Endothelial cell of umbilical vein (primary cell): ENCODE measurements around the gene SNN. TPM values are rescaled to one million over a fixed set of nuclear protein-coding genes. Genes with fewer than 3 reads are reported as not detected.

Experiments
- BruUV-seq: library from RNA; stranded (reverse); fragments of 400-500 nt; replicated peaks from 2 replicates; lab custom pipeline; 2021; lab: Mats Ljungman, UMichigan
- CTCF ChIA-PET: fragments of 300-600, 350-600 bp; sonication (Branson Sonifier 250); formaldehyde crosslinking; loops from one replicate; lab custom pipeline; 2021; ENCODE audit warnings: antibody characterized with exemption, inconsistent platforms; lab: Charles Lee
- POLR2A ChIA-PET: fragments of 300-600, 350-600 bp; sonication (Branson Sonifier 250); formaldehyde crosslinking; loops from one replicate; lab custom pipeline; 2021; ENCODE audit warnings: antibody characterized with exemption, inconsistent platforms; lab: Charles Lee
- DNase-seq: peaks from one replicate; pipeline ENCODE4 v3.0.0-alpha.2; 2011; ENCODE audit warnings: low read depth, low spot score
- FAIRE-seq: peaks from 2 replicates; lab custom pipeline; 2011; peaks lifted over from hg19 to GRCh38; lab: Jason Lieb, UNC
- H2AFZ ChIP-seq: 2 replicates; pipeline ENCODE4 v1.6.0; 2012; ENCODE audit warnings: low read depth, low read length, control low read depth, inconsistent platforms
- H3K27ac ChIP-seq: 2 replicates; pipeline ENCODE4 v1.5.1; 2011; ENCODE audit warnings: low read depth, mild to moderate bottlenecking, control low read depth, low read length, moderate library complexity; ENCODE audit not compliant: insufficient read depth
- H3K27me3 ChIP-seq, 2 experiments: 2 replicates each; pipeline versions ENCODE4 v1.6.0 to v1.6.1; 2011; ENCODE audit warnings: low read length in 2 of 2, mixed read lengths in 1 of 2; ENCODE audit not compliant: control insufficient read depth in 2 of 2, insufficient read depth in 2 of 2
- H3K36me3 ChIP-seq, 2 experiments: 2 replicates in 1 of 2; 3 replicates in 1 of 2; pipeline ENCODE4 v1.5.1; 2011; ENCODE audit warnings: low read length in 2 of 2, mild to moderate bottlenecking in 1 of 2, moderate library complexity in 1 of 2; ENCODE audit not compliant: control insufficient read depth in 2 of 2, insufficient read depth in 2 of 2; ENCODE audit errors: extremely low read depth in 1 of 2
- H3K4me1 ChIP-seq: 3 replicates; pipeline ENCODE4 v1.5.1; 2011; ENCODE audit warnings: mild to moderate bottlenecking, low read length; ENCODE audit not compliant: control insufficient read depth, insufficient read depth; ENCODE audit errors: extremely low read depth
- H3K4me2 ChIP-seq: 2 replicates; pipeline ENCODE4 v1.6.1; 2011; ENCODE audit warnings: low read length, control low read depth, mixed read lengths; ENCODE audit not compliant: insufficient read depth
- H3K4me3 ChIP-seq, 3 experiments: fragments of 200-600 bp in 1 of 3; sonication (generic), shearing (Covaris generic) in 1 of 3; replicated peaks in 1 of 3; 2 replicates each; pipeline ENCODE4 v1.5.1; 2011 to 2016; ENCODE audit warnings: control low read depth in 3 of 3, low read length in 3 of 3, mild to moderate bottlenecking in 2 of 3, inconsistent platforms in 1 of 3, low read depth in 1 of 3, moderate library complexity in 1 of 3; ENCODE audit not compliant: insufficient read depth in 1 of 3
- H3K79me2 ChIP-seq: 2 replicates; pipeline ENCODE4 v1.6.0; 2012; ENCODE audit warnings: low read length, inconsistent platforms; ENCODE audit not compliant: control insufficient read depth, insufficient read depth
- H3K9ac ChIP-seq: replicated peaks from 2 replicates; pipeline ENCODE3; 2011; ENCODE audit warnings: low read length, control low read depth; ENCODE audit not compliant: insufficient read depth; ENCODE audit errors: extremely low read depth
- H3K9me1 ChIP-seq: replicated peaks from 3 replicates; pipeline ENCODE4 v1.6.0; 2011; ENCODE audit warnings: mild to moderate bottlenecking, low read length; ENCODE audit not compliant: control insufficient read depth, insufficient read depth; ENCODE audit errors: extremely low read depth
- H3K9me3 ChIP-seq: replicated peaks from 2 replicates; pipeline ENCODE4 v1.5.1; 2012; ENCODE audit warnings: low read length, inconsistent platforms; ENCODE audit not compliant: control insufficient read depth, insufficient read depth
- H4K20me1 ChIP-seq: replicated peaks from 2 replicates; pipeline ENCODE3; 2011; ENCODE audit warnings: mild to moderate bottlenecking, low read length; ENCODE audit not compliant: control insufficient read depth, insufficient read depth; ENCODE audit errors: extremely low read depth
- CTCF ChIP-seq, 2 donors: IDR thresholded peaks; 1 replicate in 1 of 2; 2 replicates in 1 of 2; pipeline ENCODE4 v1.5.1; 2011; ENCODE audit warnings: low read length in 2 of 2, mild to moderate bottlenecking in 2 of 2, moderate library complexity in 2 of 2, control low read depth in 1 of 2, inconsistent platforms in 1 of 2, low read depth in 1 of 2; ENCODE audit not compliant: insufficient read depth in 1 of 2; ENCODE audit errors: extremely low read depth in 1 of 2
- EZH2 ChIP-seq: IDR thresholded peaks from 2 replicates; pipeline ENCODE4 v1.6.1; 2012; ENCODE audit warnings: borderline replicate concordance, low read depth, mild to moderate bottlenecking, moderate library complexity, low read length, inconsistent platforms; ENCODE audit not compliant: severe bottlenecking
- FOS ChIP-seq: IDR thresholded peaks from 2 replicates; pipeline ENCODE4 v1.6.1; 2011; ENCODE audit warnings: mild to moderate bottlenecking, low read length, moderate library complexity, borderline replicate concordance; ENCODE audit not compliant: insufficient read depth
- GATA2 ChIP-seq: IDR thresholded peaks from 2 replicates; pipeline ENCODE4 v1.7.0; 2011; ENCODE audit warnings: low read depth, mild to moderate bottlenecking, moderate library complexity, mixed read lengths, low read length; ENCODE audit not compliant: insufficient read length, insufficient read depth
- JUN ChIP-seq: IDR thresholded peaks from 2 replicates; pipeline ENCODE4 v1.6.1; 2011; ENCODE audit warnings: borderline replicate concordance, low read depth; ENCODE audit not compliant: insufficient read length, insufficient read depth
- MYC ChIP-seq: IDR thresholded peaks from one replicate; pipeline ENCODE4 v1.6.1; 2011; ENCODE audit warnings: mild to moderate bottlenecking, low read depth, low read length
- POLR2A ChIP-seq: IDR thresholded peaks from 2 replicates; pipeline ENCODE4 v1.6.1; 2012; ENCODE audit warnings: low read depth, mild to moderate bottlenecking, control low read depth, low read length
- POLR2AphosphoS5 ChIP-seq: IDR thresholded peaks from 2 replicates; pipeline ENCODE4 v1.6.1; 2012; ENCODE audit warnings: low read depth, mild to moderate bottlenecking, control low read depth, low read length, moderate library complexity; ENCODE audit not compliant: insufficient read depth
- dilution Hi-C: fragments of 300-500 bp; cut with MboI; formaldehyde crosslinking; loops from one replicate; pipeline ENCODE4 v1.15.0; 2019; ENCODE audit warnings: low sequenced_read_pairs; ENCODE audit not compliant: extremely low pct_ligation_motif_present
- intact Hi-C: fragments of 100-400 bp; cut with micrococcal nuclease; formaldehyde crosslinking; loops from one replicate; pipeline ENCODE4 v1.10.0; 2022
- polyA plus RNA-seq, 4 experiments: library from polyadenylated mRNA; depleted of rRNA in 3 of 4; stranded (reverse) in 3 of 4; unstranded in 1 of 4; fragments of >200 nt; gene quantifications; 2 replicates each; pipeline versions ENCODE4 v1.2.1 to v1.2.3, GENCODE V29; 2011 to 2012; ENCODE audit warnings: missing spikeins in 1 of 4
- total RNA-seq: library from RNA; stranded (reverse); gene quantifications from 2 replicates; pipeline ENCODE4 v1.2.3, GENCODE V29; 2021
- TF ChIP-seq, protein P1 (sequence below): IDR thresholded peaks from 2 replicates; pipeline ENCODE4 v1.6.1; 2011; ENCODE audit not compliant: insufficient read depth, insufficient read length

The SNN gene
- total and polyA plus RNA-seq, 2 donors (not counting 3 experiments of a cell fraction or from before 2014, with no cell fraction given) = 17.7 to 24.1 TPM

DNA sequence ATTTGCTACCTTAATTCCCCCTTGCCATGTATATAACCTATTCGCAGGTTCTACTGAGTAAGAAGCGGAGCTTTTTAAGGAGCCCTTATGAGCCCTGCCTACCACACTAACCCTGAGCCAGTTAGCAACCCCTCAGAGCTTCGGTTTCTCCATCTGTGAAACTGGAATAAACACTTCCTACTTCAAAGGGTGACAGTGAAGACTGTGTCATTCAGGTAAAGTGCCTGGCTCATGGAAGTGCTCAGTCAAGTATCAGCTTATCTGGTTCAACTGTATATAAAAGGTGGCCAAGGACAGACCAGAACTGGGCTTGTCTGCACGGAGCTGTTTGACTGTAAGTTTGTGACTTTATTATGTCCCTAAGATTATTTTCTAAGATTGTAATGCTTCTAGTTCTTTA, 43.4 kb downstream of the SNN start:
- H3K9ac ChIP-seq = no peak overlapping the region
- H3K4me2 ChIP-seq = no peak overlapping the region
- H3K4me3 ChIP-seq = no peak overlapping the region
- dilution Hi-C loops = no loop called here
- no peaks in the 10 kb centered on the region for H3K9me3 ChIP-seq
- BruUV-seq = no TSS peak
- H3K27me3 ChIP-seq = no peaks in the 10 kb centered on the region
- FAIRE-seq = no peak
- POLR2A ChIA-PET = no interaction called here
- no peak for DNase-seq
- CTCF ChIA-PET = interaction anchor here (1.0 to 2.5 kb wide), 5 partner anchors 18 to 315 kb away, joined by 3 to 10 read pairs (median 4); no protein-coding TSS in a partner anchor
- H3K36me3 ChIP-seq = peaks cover 0 to 13% of the 10 kb centered on the region in 2 experiments
- no peaks in the 10 kb centered on the region for H4K20me1 ChIP-seq
- TF ChIP-seq FOS = no peak
- no peak for TF ChIP-seq POLR2A
- TF ChIP-seq CTCF (IDR thresholded peaks at IDR 0.05; ENCODE audit: extremely low read depth in 1 of 2, insufficient read depth in 1 of 2, low read depth in 1 of 2, low read length in 2 of 2) = no peak
- no peak for TF ChIP-seq MYC
- no peak for TF ChIP-seq JUN
- no peak for TF ChIP-seq GATA2
- H3K27ac ChIP-seq = no peak overlapping the region
- no peaks in the 10 kb centered on the region for H3K9me1 ChIP-seq
- H3K4me1 ChIP-seq = no peaks in the 10 kb centered on the region
- H3K79me2 ChIP-seq = peaks cover 2% of the 10 kb centered on the region
- intact Hi-C loops = no loop called here
- no peak overlapping the region for H2AFZ ChIP-seq

DNA sequence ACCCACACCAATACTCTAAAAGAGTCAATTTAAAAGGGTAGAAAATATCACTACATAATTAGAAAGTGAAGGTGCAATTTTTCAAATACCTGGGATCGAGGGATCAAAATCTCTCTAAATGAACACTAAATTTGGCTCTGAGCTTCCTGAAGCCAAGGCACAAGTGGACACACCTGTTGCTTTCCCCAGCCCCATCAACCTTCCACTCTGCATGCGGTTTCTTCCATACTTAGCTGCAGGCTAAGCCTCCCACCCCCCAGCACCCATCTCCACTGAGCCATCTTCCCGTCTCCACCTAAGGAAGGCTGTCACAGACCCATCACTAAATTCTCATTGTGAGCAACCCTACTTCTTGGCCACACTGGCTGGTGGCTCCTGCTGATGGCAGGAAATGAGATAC, 43.9 kb downstream of the SNN start:
- Histone ChIP-seq H3K9me1 (no peaks in the 10 kb centered on the region), H3K79me2 (peaks cover 2% of the 10 kb centered on the region), H3K27ac (no peak overlapping the region), H3K27me3 (no peaks in the 10 kb centered on the region), H3K4me1 (no peaks in the 10 kb centered on the region), H3K4me2 (no peak overlapping the region), H4K20me1 (no peaks in the 10 kb centered on the region), H3K36me3 (peaks cover 0 to 13% of the 10 kb centered on the region in 2 experiments), H3K9ac (no peak overlapping the region), H3K9me3 (no peaks in the 10 kb centered on the region), H3K4me3 (no peak overlapping the region), H2AFZ (no peak overlapping the region)
- CTCF ChIA-PET = interaction anchor here (1.6 to 2.5 kb wide), 3 partner anchors 180 to 316 kb away, joined by 4 to 10 read pairs (median 5); no protein-coding TSS in a partner anchor
- intact Hi-C loops = no loop called here
- no peak for TF ChIP-seq GATA2
- TF ChIP-seq POLR2AphosphoS5 = no peak
- TF ChIP-seq EZH2 = no peak
- no peak for TF ChIP-seq POLR2A
- TF ChIP-seq, protein P1, sequence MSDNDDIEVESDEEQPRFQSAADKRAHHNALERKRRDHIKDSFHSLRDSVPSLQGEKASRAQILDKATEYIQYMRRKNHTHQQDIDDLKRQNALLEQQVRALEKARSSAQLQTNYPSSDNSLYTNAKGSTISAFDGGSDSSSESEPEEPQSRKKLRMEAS = no peak
- TF ChIP-seq MYC = no peak
- TF ChIP-seq CTCF (IDR thresholded peaks at IDR 0.05; ENCODE audit: extremely low read depth in 1 of 2, insufficient read depth in 1 of 2, low read depth in 1 of 2, low read length in 2 of 2) = no peak
- no peak for TF ChIP-seq FOS
- TF ChIP-seq JUN = no peak
- no peak for FAIRE-seq
- no TSS peak for BruUV-seq
- dilution Hi-C loops = no loop called here
- no peak for DNase-seq
- POLR2A ChIA-PET = no interaction called here
